ENCODE measurements around the gene ELOA2. TPM values are rescaled to one million over a fixed set of nuclear protein-coding genes. Genes with fewer than 3 reads are reported as not detected.
"Not testable (repeated sequence)": the region's sequence is repeated elsewhere in the genome, so short reads cannot be mapped to it uniquely, and the experiment has no call there.

ELOA2 gene
- total RNA-seq, 1 donor from 2014 or later: not detected

DNA sequence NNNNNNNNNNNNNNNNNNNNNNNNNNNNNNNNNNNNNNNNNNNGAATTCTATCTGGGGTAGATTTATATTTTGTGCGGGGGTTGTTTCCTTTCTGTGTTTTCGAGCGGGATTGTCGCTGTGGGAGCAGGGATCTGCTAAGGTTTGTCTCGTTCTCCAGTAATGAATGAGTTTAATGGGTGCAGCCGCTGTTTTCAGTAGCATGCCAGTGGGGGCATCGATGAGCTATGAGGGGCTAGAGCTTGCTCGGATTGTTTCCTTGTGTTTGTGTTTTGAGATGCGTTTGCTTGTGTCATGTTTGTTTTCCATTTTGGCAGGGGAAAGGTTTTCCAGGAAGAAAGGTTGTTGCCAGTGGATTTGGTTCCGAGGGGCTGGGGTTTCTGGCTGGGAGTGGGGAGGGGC is 15.6 kb downstream of the ELOA2 start:
- H3K4me3 ChIP-seq (ENCODE audit: insufficient read depth, low read depth, low read length); H3K27ac ChIP-seq (ENCODE audit: low read depth, low read length); H3K9me3 ChIP-seq (ENCODE audit: insufficient read depth, low read depth, low read length); H3K4me1 Mint-ChIP-seq (ENCODE audit: low read depth, unreplicated experiment); H3K4me3 Mint-ChIP-seq (ENCODE audit: unreplicated experiment); H3K27ac Mint-ChIP-seq (ENCODE audit: unreplicated experiment); H3K4me1 ChIP-seq (ENCODE audit: insufficient read depth, low read length); H3K36me3 Mint-ChIP-seq (ENCODE audit: low read depth, unreplicated experiment); H3K9me3 Mint-ChIP-seq (ENCODE audit: unreplicated experiment); H3K27me3 Mint-ChIP-seq (ENCODE audit: low read depth, unreplicated experiment); H3K4me2 ChIP-seq (ENCODE audit: low read length); H3K27me3 ChIP-seq (ENCODE audit: insufficient read depth, low read length); H2AFZ ChIP-seq (ENCODE audit: low read depth, low read length); H3K79me2 ChIP-seq (ENCODE audit: insufficient read depth, low read length); H4K20me1 ChIP-seq (ENCODE audit: insufficient read depth, low read length); FAIRE-seq; H3K36me3 ChIP-seq (ENCODE audit: insufficient read depth, low read length); H3K9ac ChIP-seq (ENCODE audit: low read length); DNase-seq (ENCODE audit: low read depth): not testable (repeated sequence)

Other genes starting within 250 kb of the ELOA2 start
- gene PIAS2, start 118.1 kb downstream of the ELOA2 start, total RNA-seq: 28.4 and 29.3 TPM in 2 replicates
- gene KATNAL2, start 118.0 kb downstream of the ELOA2 start, total RNA-seq: 3.0 and 3.8 TPM in 2 replicates
- gene HDHD2, start 114.9 kb upstream of the ELOA2 start, total RNA-seq: 23.5 and 24.2 TPM in 2 replicates
- gene IER3IP1, start 140.7 kb upstream of the ELOA2 start, total RNA-seq: 15.2 and 15.8 TPM in 2 replicates
- not detected in 2 replicates for gene SKOR2, start 216.0 kb upstream of the ELOA2 start, total RNA-seq

Measured in astrocyte (in vitro differentiated cells and primary cell).